Right atrium auricular region (tissue), 2 donors: ENCODE results near the gene CALU. TPM values are rescaled to one million over a fixed set of nuclear protein-coding genes. Genes with fewer than 3 reads are reported as not detected.
A peak's percentile ranks its signal among the peaks of the same experiment; 100 is the strongest.

Source experiments
- DNase-seq: peaks from one replicate; pipeline ENCODE4 v3.0.0-alpha.2; 2019; ENCODE audit warnings: low spot score
- H3K27ac ChIP-seq, 2 donors: fragments of 200-600 bp; sonication (generic); 1 replicate in 1 of 2; 2 replicates in 1 of 2; pipeline ENCODE4 v1.5.1; 2016 to 2019
- H3K27me3 ChIP-seq, 2 donors: fragments of 200-600 bp; sonication (generic); one replicate each; pipeline versions ENCODE4 v1.5.1 to v1.6.0; 2017 to 2019
- H3K36me3 ChIP-seq: fragments of 200-600 bp; sonication (generic); one replicate; pipeline ENCODE4 v1.5.1; 2016
- H3K4me1 ChIP-seq, 2 donors: fragments of 200-600 bp; sonication (generic); one replicate each; pipeline versions ENCODE4 v1.5.1 to v1.6.0; 2017 to 2019
- H3K4me3 ChIP-seq, 2 donors: fragments of 200-600 bp; sonication (generic); 1 replicate in 1 of 2; 2 replicates in 1 of 2; pipeline ENCODE4 v1.5.1; 2017 to 2019; ENCODE audit warnings: mild to moderate bottlenecking in 1 of 2, moderate library complexity in 1 of 2
- H3K9me3 ChIP-seq, 2 donors: fragments of 200-600 bp; sonication (generic); one replicate each; pipeline ENCODE4 v1.5.1; 2019
- total RNA-seq, 2 donors: library from RNA; depleted of rRNA; stranded (reverse); fragments of >200 nt; gene quantifications; one replicate each; pipeline ENCODE4 v1.1.0, GENCODE V29; 2016
- TF ChIP-seq, protein P1 (sequence below), 2 donors: fragments of 200-600 bp; sonication (generic); IDR thresholded peaks; one replicate each; pipeline ENCODE4 v1.5.1; 2019; ENCODE audit warnings: antibody characterized with exemption in 2 of 2

Gene CALU
- total RNA-seq, 2 donors from 2014 or later: 190 to 286 TPM

GRCh38 chr7:128781126-128781525, 42.0 kb downstream of the CALU start:
- peaks cover 0 to 8% of the 10 kb centered on the region in 2 donors for H3K9me3 ChIP-seq
- peak overlapping the region in 1 of 2 donors; percentile 5 for H3K27ac ChIP-seq
- peaks cover 0 to 6% of the 10 kb centered on the region in 2 donors for H3K4me1 ChIP-seq
- H3K27me3 ChIP-seq: no peaks in the 10 kb centered on the region
- DNase-seq: no peak
- TF ChIP-seq, protein P1, sequence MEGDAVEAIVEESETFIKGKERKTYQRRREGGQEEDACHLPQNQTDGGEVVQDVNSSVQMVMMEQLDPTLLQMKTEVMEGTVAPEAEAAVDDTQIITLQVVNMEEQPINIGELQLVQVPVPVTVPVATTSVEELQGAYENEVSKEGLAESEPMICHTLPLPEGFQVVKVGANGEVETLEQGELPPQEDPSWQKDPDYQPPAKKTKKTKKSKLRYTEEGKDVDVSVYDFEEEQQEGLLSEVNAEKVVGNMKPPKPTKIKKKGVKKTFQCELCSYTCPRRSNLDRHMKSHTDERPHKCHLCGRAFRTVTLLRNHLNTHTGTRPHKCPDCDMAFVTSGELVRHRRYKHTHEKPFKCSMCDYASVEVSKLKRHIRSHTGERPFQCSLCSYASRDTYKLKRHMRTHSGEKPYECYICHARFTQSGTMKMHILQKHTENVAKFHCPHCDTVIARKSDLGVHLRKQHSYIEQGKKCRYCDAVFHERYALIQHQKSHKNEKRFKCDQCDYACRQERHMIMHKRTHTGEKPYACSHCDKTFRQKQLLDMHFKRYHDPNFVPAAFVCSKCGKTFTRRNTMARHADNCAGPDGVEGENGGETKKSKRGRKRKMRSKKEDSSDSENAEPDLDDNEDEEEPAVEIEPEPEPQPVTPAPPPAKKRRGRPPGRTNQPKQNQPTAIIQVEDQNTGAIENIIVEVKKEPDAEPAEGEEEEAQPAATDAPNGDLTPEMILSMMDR (IDR thresholded peaks at IDR 0.05): no peak
- H3K4me3 ChIP-seq: no peak overlapping the region
- H3K36me3 ChIP-seq: no peaks in the 10 kb centered on the region

- Histone ChIP-seq H3K4me1 (peaks cover 0 to 6% of the 10 kb centered on the region in 2 donors), H3K9me3 (peaks cover 0 to 8% of the 10 kb centered on the region in 2 donors), H3K36me3 (no peaks in the 10 kb centered on the region), H3K27me3 (no peaks in the 10 kb centered on the region), H3K27ac (no peak overlapping the region), H3K4me3 (no peak overlapping the region)
- no peak for DNase-seq
- TF ChIP-seq, protein P1 (IDR thresholded peaks at IDR 0.05): no peak
These were observed 42.7 kb downstream of the CALU start for GRCh38 chr7:128781851-128782250.

- TF ChIP-seq, protein P1 (IDR thresholded peaks at IDR 0.05): no peak
- peak overlapping the region in 1 of 2 donors; percentile 23 for H3K27ac ChIP-seq
- DNase-seq: no peak
- H3K27me3 ChIP-seq: no peaks in the 10 kb centered on the region
- no peaks in the 10 kb centered on the region for H3K9me3 ChIP-seq
- H3K4me1 ChIP-seq: peaks cover 0 to 6% of the 10 kb centered on the region in 2 donors
- H3K36me3 ChIP-seq: no peaks in the 10 kb centered on the region
- no peak overlapping the region for H3K4me3 ChIP-seq
These were observed 44.1 kb downstream of the CALU start for GRCh38 chr7:128783143-128783861.

DNA sequence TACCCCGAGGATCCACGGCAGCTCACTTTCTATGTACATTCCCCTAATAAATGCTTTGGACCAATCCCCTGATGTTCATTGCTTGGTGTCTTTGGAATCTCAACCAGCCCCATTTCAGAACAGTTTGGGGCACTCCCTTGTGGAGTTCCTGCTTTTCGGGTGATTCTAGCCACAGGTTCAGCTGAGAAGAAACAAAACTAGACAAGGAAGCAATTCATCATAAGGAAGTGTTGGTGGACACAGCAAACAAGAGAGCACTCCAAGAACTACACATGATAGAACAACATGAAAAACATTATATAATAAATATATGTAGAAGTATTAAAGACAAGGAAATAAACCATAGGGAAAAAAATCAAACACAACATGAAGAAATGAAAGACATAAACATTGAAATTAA, 46.6 kb downstream of the CALU start:
- H3K27ac ChIP-seq: no peak overlapping the region
- H3K4me3 ChIP-seq: no peak overlapping the region

DNA sequence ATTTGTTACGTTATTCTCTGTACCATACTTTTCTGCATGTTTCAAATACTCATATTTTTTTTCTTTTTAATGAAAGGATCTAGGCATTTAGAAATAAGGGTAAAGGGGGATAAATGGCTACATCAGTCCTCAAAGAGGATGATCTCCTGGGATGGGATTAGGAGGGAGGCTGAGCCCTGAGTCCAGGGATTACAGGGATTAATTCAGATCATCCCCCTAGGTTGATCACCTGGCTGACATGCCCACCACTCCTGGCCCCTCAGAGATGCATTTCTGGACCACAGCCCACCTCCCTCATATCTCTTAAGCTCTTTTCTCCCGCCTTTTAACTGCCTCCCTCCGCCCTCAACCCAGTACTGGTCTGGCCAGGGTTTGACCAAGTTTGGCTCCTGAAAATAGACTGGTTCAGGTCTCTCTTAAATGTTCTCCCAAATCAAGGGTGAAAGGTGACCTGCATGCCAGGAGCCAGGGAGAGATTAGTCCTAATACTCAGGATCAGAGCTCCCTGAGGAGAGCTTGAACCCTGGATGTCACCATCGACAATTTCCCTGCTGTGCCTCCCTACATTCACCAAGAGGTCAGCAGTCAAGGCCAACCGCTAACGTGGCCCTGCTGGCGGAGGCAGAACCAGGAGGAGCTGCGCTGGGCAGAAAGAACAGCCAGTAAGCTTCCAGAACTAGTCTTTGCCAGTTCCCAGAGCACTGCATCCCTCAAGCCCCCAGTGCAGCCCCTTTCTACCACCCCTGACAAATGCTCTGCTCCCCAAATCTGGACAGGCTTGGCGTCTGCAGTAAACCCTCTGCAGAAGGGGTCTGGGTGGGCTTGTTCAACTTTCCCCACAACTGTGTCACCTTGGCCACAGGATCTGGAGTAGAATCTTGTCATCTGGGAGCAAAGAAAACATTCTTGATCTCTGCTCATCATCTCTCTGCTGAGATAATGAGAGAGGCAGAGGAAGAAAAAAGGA, 49.6 kb downstream of the CALU start:
- TF ChIP-seq, protein P1 (IDR thresholded peaks at IDR 0.05): no peak
- no peak for DNase-seq
- Histone ChIP-seq H3K9me3 (no peaks in the 10 kb centered on the region), H3K27ac (no peak overlapping the region), H3K27me3 (no peaks in the 10 kb centered on the region), H3K4me1 (peaks cover 0 to 23% of the 10 kb centered on the region in 2 donors), H3K36me3 (no peaks in the 10 kb centered on the region), H3K4me3 (no peak overlapping the region)

More for the DNA sequence above, 46.6 kb downstream of the CALU start:
- H3K36me3 ChIP-seq: no peaks in the 10 kb centered on the region
- no peak for DNase-seq
- TF ChIP-seq, protein P1 (IDR thresholded peaks at IDR 0.05): no peak
- H3K9me3 ChIP-seq: no peaks in the 10 kb centered on the region
- no peaks in the 10 kb centered on the region for H3K27me3 ChIP-seq
- peaks cover 0 to 12% of the 10 kb centered on the region in 2 donors for H3K4me1 ChIP-seq
